Right lobe of liver (tissue), 4 donors: ENCODE data around the gene CYP2C8.

Experiments used
- POLR2A ChIP-seq: fragments of 450-650 bp; IDR thresholded peaks from one replicate; pipeline ENCODE4 v1.6.1; 2017; ENCODE audit warnings: antibody characterized with exemption, mild to moderate bottlenecking
- TF ChIP-seq, protein P1 (sequence below), 4 donors: fragments of 200-600 bp in 3 of 4; fragments of 450-650 bp in 1 of 4; IDR thresholded peaks; one replicate each; pipeline versions ENCODE4 v1.5.1 to v1.8.0; 2016 to 2022; ENCODE audit warnings: antibody characterized with exemption in 4 of 4, mild to moderate bottlenecking in 2 of 4
- donor health status: DM: no; HTN: no; CAD: no.
- donor health status: DM: no; HTN: no; CAD: no.
- donor health status: DM: no; HTN: yes; CAD: no.

DNA sequence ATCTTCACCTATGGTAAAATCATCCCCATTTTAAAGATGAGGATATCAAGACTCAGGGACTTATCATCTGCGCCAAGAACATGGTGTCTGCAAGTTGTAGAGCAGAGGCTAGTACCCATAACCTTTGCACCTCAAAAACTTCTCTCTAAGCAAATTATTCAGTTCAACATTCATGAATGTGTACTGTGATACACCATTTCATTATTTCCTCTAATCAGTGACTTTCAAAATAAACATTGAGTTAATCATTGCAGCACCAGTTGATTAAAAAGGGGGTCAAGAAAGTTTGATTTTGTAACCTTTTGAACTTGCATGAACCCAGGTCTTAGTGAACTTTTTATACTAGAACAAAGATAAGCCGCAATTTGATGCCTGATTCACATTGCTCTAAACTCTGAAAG lies 47.6 kb upstream of the CYP2C8 start:
- TF ChIP-seq, protein P1, sequence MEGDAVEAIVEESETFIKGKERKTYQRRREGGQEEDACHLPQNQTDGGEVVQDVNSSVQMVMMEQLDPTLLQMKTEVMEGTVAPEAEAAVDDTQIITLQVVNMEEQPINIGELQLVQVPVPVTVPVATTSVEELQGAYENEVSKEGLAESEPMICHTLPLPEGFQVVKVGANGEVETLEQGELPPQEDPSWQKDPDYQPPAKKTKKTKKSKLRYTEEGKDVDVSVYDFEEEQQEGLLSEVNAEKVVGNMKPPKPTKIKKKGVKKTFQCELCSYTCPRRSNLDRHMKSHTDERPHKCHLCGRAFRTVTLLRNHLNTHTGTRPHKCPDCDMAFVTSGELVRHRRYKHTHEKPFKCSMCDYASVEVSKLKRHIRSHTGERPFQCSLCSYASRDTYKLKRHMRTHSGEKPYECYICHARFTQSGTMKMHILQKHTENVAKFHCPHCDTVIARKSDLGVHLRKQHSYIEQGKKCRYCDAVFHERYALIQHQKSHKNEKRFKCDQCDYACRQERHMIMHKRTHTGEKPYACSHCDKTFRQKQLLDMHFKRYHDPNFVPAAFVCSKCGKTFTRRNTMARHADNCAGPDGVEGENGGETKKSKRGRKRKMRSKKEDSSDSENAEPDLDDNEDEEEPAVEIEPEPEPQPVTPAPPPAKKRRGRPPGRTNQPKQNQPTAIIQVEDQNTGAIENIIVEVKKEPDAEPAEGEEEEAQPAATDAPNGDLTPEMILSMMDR (IDR thresholded peaks at IDR 0.05), result no peak
- TF ChIP-seq POLR2A, result no peak
